Endometrium (tissue), 2 donors: ENCODE data around the gene HOXB13.

Source experiments
- FAIRE-seq: peaks from 2 replicates; lab custom pipeline; 2012; peaks lifted over from hg19 to GRCh38; lab: Jason Lieb, UNC
- donor health status: control.
- donor health status: control.

The HOXB13 gene

GRCh38 chr17:48748718-48749566 is 20.4 kb upstream of the HOXB13 start:
- no peak for FAIRE-seq

GRCh38 chr17:48747445-48748363 is 19.2 kb upstream of the HOXB13 start:
- FAIRE-seq = no peak

- no peak for FAIRE-seq
Observed at GRCh38 chr17:48746916-48747444, 18.4 kb upstream of the HOXB13 start.

- no peak for FAIRE-seq
Observed at GRCh38 chr17:48745381-48746275, 17.1 kb upstream of the HOXB13 start.

GRCh38 chr17:48740537-48740936 is 12.0 kb upstream of the HOXB13 start:
- no peak for FAIRE-seq

GRCh38 chr17:48738803-48739526 is 10.4 kb upstream of the HOXB13 start:
- no peak for FAIRE-seq

- no peak for FAIRE-seq
Observed at GRCh38 chr17:48738424-48738802, 9.9 kb upstream of the HOXB13 start.

- no peak for FAIRE-seq
Observed at GRCh38 chr17:48737330-48738043, 8.9 kb upstream of the HOXB13 start.

- FAIRE-seq = no peak
Observed at GRCh38 chr17:48735062-48735351, 6.5 kb upstream of the HOXB13 start.

GRCh38 chr17:48734333-48735061 is 5.9 kb upstream of the HOXB13 start:
- FAIRE-seq = no peak

- FAIRE-seq = no peak
Observed at GRCh38 chr17:48733632-48734328, 5.2 kb upstream of the HOXB13 start.

- no peak for FAIRE-seq
Observed at GRCh38 chr17:48732688-48733629, 4.4 kb upstream of the HOXB13 start.

- no peak for FAIRE-seq
Observed at GRCh38 chr17:48731355-48731754, 2.8 kb upstream of the HOXB13 start.

GRCh38 chr17:48730240-48730550 is 1.6 kb upstream of the HOXB13 start:
- FAIRE-seq = no peak

GRCh38 chr17:48729335-48730239 is 1.0 kb upstream of the HOXB13 start:
- no peak for FAIRE-seq

GRCh38 chr17:48727415-48728175 is 955 bp downstream of the HOXB13 start:
- FAIRE-seq = no peak

- FAIRE-seq = no peak
Observed at GRCh38 chr17:48726916-48727286, 1.6 kb downstream of the HOXB13 start.
